ENCODE measurements around the gene MICAL3.

DNA sequence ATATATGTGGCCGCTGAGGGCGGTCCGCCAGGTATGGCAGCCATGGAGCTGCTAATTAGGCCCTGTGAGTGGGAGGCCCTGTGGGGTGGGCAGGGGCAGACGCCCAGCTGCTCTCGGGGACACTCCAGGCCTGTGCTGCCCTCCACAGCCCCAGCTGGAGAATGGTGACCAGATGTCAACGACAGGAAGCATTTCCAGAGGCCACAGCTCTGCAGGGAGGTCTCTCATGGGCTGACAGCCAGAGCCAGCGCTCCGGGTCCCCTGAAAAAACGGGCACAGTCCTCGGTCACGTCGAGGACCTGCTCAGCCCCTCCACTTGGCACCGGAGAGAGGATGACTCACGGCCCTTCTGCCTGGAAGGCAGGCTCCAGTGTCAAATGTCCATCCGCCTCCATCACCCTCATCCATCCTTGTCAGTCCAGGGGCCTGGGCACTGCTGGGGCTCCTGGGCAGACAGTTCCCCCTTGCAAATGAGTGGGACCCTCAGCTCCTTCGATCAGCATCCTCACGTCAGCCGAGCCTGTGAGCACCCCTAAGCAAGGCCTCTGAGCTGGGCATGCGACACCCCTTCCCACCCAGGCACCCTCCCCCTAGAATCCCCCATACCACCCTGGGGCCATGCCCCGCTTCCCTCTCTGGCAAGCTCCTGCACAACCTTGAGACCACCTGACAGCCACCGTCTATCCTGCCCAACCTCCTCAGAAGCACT lies 252.0 kb downstream of the MICAL3 start:
- TF ChIP-seq POLR2AphosphoS5 (IDR thresholded peaks at IDR 0.05) (no peak), EZH2 (IDR thresholded peaks at IDR 0.05; ENCODE audit: borderline replicate concordance, insufficient read depth, low read length, poor library complexity, severe bottlenecking) (no peak), RAD21 (conservative IDR thresholded peaks at IDR 0.05) (no peak), TAF1 (IDR thresholded peaks at IDR 0.05; ENCODE audit: low read depth) (no peak), EP300 (conservative IDR thresholded peaks at IDR 0.05; ENCODE audit: poor library complexity, severe bottlenecking) (no peak)
- TF ChIP-seq, protein P1, sequence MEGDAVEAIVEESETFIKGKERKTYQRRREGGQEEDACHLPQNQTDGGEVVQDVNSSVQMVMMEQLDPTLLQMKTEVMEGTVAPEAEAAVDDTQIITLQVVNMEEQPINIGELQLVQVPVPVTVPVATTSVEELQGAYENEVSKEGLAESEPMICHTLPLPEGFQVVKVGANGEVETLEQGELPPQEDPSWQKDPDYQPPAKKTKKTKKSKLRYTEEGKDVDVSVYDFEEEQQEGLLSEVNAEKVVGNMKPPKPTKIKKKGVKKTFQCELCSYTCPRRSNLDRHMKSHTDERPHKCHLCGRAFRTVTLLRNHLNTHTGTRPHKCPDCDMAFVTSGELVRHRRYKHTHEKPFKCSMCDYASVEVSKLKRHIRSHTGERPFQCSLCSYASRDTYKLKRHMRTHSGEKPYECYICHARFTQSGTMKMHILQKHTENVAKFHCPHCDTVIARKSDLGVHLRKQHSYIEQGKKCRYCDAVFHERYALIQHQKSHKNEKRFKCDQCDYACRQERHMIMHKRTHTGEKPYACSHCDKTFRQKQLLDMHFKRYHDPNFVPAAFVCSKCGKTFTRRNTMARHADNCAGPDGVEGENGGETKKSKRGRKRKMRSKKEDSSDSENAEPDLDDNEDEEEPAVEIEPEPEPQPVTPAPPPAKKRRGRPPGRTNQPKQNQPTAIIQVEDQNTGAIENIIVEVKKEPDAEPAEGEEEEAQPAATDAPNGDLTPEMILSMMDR (IDR thresholded peaks at IDR 0.05; ENCODE audit: poor library complexity, severe bottlenecking), result no peak

Data from neural cell (in vitro differentiated cells).